ENCODE measurements around the gene SPACDR. TPM values are rescaled to one million over a fixed set of nuclear protein-coding genes. Genes with fewer than 3 reads are reported as not detected.
"Not testable (repeated sequence)": the region's sequence is repeated elsewhere in the genome, so short reads cannot be mapped to it uniquely, and the experiment has no call there.

The SPACDR gene
- total RNA-seq, 2 donors from 2014 or later: 0.31 to 0.39 TPM

GRCh38 chr7:100469227-100470044 is 5.4 kb upstream of the SPACDR start:
- ATAC-seq: peak; percentile 74
- DNase-seq: peak; percentile 80 to 91
- intact Hi-C loops (cut with DNase I, micrococcal nuclease): loop anchor here (5.0 kb wide), 1 partner anchor 88 kb away; no protein-coding TSS in a partner anchor

DNA sequence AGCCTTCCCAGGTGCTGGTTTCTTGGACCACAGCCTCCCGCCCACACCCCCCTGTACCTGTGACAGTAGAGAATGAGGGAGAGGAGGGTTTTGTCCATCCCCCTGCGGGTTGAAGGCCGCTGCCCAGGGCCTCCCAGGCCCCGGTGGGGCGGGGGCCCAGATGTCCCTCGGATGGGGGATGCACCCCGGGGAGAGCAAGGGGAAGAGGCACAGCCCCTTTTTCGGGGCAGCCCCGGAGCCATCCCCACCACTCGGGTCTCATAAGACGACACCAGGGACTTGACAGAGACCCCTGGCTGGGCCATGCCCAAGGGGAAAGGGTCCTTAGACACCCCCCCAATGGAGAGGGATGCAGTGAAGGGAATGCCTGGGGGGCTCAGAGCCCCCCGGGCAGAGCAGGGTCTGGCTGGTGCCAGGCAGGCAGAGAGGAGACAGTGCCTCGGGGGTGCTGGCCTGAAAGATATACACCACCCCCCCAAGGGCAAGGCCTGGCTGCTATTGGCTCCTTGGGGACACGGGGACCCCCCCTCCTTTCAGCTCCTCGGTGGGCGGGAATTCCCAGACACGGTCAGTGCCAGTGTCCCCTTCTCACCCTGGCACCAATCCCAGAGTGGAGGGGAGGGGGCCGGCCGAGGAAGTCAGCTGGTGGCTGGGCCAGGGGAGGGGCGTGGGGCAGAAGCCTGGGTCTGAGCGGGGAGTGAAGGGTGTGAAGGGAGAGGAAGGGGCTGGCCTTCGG is 3.7 kb upstream of the SPACDR start:
- DNase-seq (peak in 1 of 2 donors; percentile 3), ATAC-seq (no peak)
- intact Hi-C loops (cut with DNase I, micrococcal nuclease): no loop called here

DNA sequence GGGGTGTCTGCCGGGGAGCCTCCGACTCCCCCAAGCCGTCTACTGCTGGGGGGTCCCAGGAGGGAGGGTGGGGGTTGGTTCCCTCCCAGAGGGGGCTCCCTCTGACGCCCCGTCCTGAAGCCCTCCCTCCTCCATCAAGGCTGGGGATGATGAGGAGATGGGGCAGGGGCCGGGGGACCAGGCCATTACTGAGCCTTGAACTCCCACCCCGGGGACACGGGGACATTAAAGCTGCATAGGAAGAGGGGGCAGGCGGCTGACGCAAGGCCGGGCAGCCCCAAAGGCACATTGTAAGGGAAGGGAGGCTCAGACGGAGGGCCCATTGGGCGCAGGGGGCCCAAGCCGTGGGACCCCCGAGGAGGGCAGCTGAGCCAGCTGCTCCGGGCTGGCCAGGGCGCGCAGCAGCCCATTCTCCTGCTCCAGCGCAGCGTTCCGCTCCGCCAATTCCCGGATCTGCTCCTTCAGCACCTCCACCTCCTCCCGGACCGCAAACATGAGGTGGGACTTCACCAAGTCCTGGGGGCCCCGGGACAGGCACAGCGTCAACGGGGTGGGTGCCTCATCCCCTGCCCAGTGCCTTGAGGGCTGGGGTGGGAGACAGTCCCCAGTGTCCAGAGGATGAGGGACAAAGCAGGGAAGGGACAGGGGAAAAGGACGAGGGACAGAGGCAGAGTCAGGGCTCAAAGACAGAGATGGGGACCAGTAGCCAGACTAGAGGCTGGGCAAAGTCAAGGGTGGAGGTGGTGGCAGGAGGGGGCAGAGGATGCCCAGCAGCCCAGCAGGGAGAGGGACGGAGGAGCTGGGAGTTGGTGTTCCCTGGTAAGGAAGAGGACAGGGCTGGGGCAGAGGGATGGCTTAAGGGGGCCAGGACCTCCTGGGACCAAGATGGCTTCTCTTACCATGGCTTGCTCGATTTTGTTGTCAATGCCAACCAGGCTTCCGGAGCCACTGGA is 2.9 kb upstream of the SPACDR start:
- intact Hi-C loops (cut with DNase I, micrococcal nuclease): no loop called here
- ATAC-seq (no peak), DNase-seq (peak in 1 of 2 donors; percentile 9)

DNA sequence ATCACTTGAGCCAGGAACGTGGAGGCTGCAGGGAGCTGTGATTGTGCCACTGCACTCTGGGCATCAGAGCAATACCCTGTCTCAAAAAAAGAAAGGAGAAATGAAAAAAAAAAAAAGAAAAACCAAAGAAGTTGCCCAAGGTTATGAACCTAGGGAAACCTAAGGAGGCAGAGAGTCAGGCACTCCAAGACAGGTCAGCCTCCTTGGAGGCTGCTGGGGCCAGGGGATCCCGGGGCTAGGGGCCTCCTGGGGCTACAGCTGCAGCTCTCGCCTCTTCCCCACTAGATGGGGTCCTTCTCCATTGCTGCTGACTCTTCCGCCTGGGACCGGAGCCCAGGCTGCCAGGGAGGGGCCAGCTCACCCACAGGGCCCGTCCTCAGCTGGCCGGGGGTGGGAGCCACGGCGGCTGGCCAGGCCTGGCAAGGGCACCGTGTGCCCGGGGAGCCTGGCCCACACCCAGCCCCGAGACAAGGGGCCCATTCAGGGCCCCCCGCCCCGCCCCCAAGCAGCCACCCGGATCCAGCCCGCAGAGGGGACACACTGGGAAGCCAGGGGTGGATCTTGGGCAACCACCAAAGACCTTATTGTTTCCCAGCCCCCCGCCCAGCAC is 1.7 kb upstream of the SPACDR start:
- intact Hi-C loops (cut with DNase I, micrococcal nuclease): no loop called here
- ATAC-seq (peak; percentile 83), DNase-seq (peak; percentile 71 to 73)

DNA sequence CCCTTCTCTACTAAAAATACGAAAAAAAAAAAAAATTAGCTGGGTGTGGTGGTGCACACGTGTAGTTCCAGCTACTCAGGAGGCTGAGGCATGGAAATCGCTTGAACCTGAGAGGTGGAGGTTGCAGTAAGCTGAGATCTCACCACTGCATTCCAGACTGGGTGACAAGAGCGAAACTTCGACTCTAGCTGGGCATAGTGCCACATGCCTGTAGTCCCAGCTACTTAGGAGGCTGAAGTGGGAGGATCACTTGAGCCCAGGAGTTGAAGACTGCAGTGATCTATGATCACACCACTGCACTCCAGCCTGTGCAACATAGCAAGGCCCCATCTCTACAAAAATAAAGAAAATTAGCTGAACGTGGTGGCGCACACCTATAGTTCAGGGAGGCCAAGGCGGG is 1.2 kb upstream of the SPACDR start:
- intact Hi-C loops (cut with DNase I, micrococcal nuclease): no loop called here
- ATAC-seq: no peak
- DNase-seq: peak in 1 of 2 donors; percentile 3

DNA sequence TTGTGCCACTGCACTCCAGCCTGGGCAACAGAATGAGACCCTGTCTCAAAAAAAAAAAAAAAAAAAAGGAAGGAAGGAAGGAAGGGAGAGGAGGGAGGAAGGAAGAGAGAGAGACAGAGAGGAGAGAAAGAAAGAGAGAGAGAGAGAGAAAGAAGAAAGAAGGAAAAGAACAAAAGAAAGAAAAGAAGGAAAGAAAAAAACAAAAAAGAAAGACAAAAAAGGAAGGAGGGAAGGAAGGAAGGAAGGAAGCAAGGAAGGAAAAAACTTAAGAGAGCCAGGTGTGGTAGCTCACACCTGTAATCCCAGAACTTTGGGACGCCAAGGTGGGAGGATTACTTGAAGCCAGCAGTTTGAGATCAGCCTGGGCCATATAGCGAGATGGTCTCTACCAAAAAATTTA is 731 bp upstream of the SPACDR start:
- ATAC-seq (no peak), DNase-seq (no peak)
- intact Hi-C loops (cut with DNase I, micrococcal nuclease): no loop called here

DNA sequence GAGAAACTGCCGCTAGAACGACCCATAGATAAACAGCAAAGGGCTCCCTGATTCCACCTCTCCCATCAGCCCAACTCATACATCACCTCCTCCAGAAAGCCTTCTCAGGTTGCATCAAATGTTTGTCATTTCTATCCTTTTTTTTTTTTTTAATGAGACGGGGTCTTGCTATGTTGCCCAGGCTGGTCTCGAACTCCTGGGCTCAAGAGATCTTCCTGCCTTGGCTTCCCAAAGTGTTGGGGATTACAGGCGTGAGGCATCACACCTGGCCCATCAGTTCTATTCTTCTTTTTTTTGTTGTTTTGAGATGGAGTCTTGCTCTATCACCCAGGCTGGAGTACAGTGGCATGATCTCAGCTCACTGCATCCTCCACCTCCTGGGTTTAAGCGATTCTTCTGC is 7.0 kb downstream of the SPACDR start:
- DNase-seq: no peak
- ATAC-seq: no peak
- intact Hi-C loops (cut with DNase I, micrococcal nuclease): no loop called here

DNA sequence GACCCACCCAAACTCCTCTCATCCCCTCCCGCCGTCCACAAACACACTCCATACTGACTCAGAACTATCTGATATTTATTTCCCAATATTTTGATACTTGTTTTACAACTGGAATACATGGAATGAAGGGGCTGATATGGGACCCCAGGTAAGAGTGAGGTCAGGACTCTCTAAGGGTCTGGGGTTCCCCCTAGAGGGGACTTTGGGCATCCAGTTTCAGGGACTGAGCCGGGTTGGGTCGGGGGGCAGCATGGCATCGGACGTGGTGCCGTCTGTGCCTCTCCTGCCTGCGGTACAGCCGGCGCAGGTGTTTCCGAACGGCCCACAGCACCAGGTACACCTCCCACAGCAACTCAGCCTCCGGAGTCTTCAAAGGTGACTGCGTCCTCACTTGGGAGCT is 7.5 kb downstream of the SPACDR start:
- ATAC-seq (no peak), DNase-seq (no peak)
- intact Hi-C loops (cut with DNase I, micrococcal nuclease): no loop called here

DNA sequence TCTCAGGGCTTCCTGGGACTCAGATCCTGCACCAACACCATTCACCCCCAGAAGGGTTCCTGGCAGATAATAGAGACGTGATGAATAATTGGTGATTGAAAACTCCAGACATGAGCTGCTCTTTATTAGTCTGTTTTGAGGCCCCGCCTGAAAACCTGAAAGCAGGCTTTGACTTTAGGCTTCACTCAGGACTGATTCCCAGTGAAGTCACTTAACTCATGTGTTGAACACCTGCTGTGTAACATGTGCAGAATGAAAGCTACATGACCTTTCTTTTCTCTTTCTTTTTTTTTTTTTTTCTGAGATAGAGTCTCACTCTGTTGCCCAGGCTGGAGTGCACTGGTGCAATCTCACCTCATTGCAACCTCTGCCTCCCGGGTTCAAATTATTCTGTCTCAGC is 8.9 kb downstream of the SPACDR start:
- DNase-seq (no peak), ATAC-seq (no peak)
- intact Hi-C loops (cut with DNase I, micrococcal nuclease): no loop called here

DNA sequence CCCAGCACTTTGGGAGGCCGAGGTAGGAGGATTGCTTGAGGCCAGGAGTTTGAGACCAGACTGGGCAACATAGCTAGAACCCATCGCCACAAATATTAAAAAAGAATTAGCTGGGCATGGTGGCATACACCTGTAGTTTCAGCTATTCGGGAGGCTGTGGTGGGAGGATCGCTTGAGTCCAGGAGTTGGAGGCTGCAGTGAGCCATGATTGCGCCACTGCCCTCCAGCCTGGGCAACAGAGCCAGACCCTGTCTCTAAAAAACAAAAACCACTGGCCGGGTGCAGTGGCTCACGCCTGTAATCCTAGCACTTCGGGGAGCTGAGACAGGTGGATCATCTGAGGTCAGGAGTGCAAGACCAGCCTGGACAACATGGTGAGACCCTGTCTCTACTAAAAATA is 10.2 kb downstream of the SPACDR start:
- DNase-seq; ATAC-seq; intact Hi-C loops (cut with DNase I, micrococcal nuclease): not testable (repeated sequence)

GRCh38 chr7:100452513-100452912 is 11.5 kb downstream of the SPACDR start:
- DNase-seq: no peak
- no peak for ATAC-seq
- intact Hi-C loops (cut with DNase I, micrococcal nuclease): no loop called here

GRCh38 chr7:100449190-100449795 is 14.8 kb downstream of the SPACDR start:
- DNase-seq: no peak
- no peak for ATAC-seq
- intact Hi-C loops (cut with DNase I, micrococcal nuclease): no loop called here

- ATAC-seq; DNase-seq; intact Hi-C loops (cut with DNase I, micrococcal nuclease): not testable (repeated sequence)
Measured at GRCh38 chr7:100447363-100447762, 16.7 kb downstream of the SPACDR start.

GRCh38 chr7:100446040-100446439 is 18.0 kb downstream of the SPACDR start:
- intact Hi-C loops (cut with DNase I, micrococcal nuclease): no loop called here
- no peak for DNase-seq
- ATAC-seq: no peak

DNA sequence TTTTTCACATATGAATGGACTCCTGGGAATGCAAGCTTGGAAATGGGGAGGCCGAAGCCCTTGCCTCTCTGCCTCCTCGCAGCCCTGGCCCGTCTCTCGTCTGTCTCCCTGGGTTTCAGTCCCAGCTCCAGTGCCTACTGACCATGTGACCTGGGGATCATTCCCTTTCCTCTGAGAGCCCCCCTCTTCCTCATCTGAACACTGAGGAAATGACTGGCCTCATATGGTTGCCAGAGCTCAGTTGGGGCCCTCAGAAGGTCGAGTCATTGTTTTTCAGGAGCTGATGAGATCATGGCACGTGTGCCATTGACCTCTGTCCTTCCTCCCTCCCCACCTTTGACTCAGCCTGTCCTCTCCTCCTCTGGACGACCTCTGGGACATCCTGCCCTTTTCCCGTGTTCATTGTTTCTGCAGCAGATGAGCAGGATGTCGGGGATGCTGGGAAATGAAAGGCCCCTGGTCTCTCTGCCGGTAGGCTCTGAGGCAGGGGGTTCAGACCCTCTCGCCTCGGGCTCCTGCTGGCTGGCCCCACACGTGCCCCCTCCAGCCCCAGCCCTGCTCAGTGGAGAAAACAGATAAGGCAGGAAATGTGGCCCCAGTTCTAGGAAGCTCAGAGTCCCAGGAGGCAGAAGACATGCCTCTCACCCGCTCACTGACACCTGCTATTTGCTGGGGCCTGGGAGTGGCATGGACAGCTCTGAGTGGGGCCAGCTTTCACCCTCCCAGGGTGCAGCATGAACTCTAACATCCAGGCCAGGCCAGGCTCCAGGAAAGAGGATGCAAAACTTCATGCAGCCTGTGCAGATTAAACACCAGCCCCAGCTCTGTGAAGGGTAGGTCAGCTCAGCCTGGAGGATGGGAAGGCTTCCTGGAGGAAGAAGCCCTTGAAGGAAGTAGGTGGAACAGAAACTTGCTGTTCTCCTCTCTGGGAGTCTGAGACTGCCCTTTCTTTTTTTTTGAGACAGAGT is 19.5 kb downstream of the SPACDR start:
- DNase-seq (peak in 1 of 2 donors; percentile 11), ATAC-seq (peak; percentile 80)
- intact Hi-C loops (cut with DNase I, micrococcal nuclease): no loop called here

DNA sequence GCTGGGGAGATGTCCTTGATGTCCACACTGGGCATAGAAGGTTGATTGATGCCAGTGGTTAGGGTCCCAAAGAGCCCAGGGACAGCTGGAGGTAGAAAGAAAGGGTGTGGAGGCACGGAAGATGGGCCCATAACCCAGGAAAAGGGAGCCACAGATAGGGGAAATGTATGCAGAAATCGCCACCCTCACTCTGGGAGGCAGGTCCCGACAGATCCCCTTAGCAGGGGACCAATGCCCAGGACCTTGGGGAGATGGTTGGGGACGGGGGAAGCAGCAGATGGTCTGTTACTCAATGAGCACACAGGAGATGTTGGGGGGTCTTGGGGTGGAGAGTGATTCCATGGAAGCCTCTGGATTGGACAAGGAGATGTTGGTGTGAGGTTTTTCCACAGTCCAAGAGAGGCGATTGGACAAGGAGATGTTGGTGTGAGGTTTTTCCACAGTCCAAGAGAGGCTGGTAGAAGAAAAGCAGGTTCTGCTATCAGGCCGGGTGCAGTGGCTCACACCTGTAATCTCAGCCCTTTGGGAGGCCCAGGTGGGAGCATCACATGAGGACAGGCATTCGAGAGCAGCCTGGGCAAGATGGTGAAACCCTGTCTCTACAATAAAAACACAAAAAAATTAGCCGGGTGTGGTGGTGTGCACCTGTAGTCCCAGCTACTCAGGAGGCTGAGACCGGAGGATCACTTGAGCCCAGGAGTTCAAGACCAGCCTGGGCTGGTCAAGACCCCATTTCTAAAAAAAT is 20.8 kb downstream of the SPACDR start:
- no peak for DNase-seq
- intact Hi-C loops (cut with DNase I, micrococcal nuclease): no loop called here
- ATAC-seq: no peak

Measured in left colon (tissue), 2 donors.